Activated naive CD4-positive, alpha-beta T cell treated with anti-CD3 and anti-CD28 coated beads, Interleukin-2, amount 50 U/mL, for 72 hours (primary cell): ENCODE measurements around the gene PUM1. TPM values are rescaled to one million over a fixed set of nuclear protein-coding genes. Genes with fewer than 3 reads are reported as not detected.

ENCODE experiments used
- ATAC-seq, 2 donors: fragments of 150-1000 bp; cut with Tn5 transposase; 2 replicates each; pipeline ENCODE4 v1.10.0; 2021; ENCODE audit warnings: mild to moderate bottlenecking in 2 of 2, moderate library complexity in 2 of 2
- DNase-seq, 2 donors: peaks; one replicate each; pipeline ENCODE4 v3.0.0; 2021 to 2022; ENCODE audit warnings: low spot score in 2 of 2
- H3K27ac Mint-ChIP-seq, 2 donors: one replicate each; pipeline ENCODE4 v1.8.0; 2022; ENCODE audit warnings: mild to moderate bottlenecking in 2 of 2, mixed read lengths in 2 of 2
- H3K36me3 Mint-ChIP-seq, 2 donors: one replicate each; pipeline ENCODE4 v1.8.0; 2022; ENCODE audit warnings: mixed read lengths in 2 of 2
- H3K9me3 Mint-ChIP-seq, 2 donors: one replicate each; pipeline ENCODE4 v1.8.0; 2022; ENCODE audit warnings: mixed read lengths in 2 of 2
- total RNA-seq, 2 donors: library from RNA; stranded (reverse); gene quantifications; one replicate each; pipeline ENCODE4 v1.2.3, GENCODE V29; 2022

Gene PUM1
- total RNA-seq, 2 donors from 2014 or later = 107 to 118 TPM

DNA sequence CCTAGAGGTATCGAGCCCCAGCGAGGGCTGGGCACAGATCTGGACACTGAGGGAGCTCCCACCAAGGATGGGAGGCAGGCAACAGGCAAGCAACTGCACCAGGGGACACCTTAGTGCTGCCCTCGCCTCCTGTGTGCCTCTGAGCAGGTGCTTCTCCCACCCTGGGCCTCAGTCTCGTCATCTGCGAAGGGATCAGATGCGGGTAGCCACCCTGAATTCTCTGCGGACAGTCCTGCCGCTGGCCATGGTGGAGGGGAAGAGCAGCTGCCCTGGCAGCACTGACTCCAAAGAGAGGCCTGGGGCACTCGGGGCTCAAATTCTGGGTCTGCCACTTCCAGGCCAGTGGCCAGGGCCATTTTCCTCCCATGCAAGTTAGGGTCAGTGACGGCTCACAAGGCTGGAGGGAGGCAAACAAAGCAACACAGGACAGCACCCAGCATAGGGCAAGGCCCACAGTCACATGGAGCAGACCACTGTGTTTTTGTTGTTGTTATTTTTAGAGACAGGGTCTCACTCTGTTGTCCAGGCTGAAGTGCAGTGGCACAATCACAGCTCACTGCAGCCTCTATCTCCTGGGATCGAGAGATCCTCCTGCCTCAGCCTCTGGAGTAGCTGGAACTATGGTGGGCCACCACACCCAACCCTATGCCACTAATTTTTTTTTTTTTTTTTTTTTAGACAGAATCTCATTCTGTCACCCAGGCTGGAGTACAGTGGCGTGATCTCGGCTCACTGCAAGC lies 149.9 kb downstream of the PUM1 start:
- DNase-seq (no peak), ATAC-seq (no peak)
- H3K27ac Mint-ChIP-seq = no peak overlapping the region
- H3K36me3 Mint-ChIP-seq = no peaks in the 10 kb centered on the region
- H3K9me3 Mint-ChIP-seq = no peaks in the 10 kb centered on the region

DNA sequence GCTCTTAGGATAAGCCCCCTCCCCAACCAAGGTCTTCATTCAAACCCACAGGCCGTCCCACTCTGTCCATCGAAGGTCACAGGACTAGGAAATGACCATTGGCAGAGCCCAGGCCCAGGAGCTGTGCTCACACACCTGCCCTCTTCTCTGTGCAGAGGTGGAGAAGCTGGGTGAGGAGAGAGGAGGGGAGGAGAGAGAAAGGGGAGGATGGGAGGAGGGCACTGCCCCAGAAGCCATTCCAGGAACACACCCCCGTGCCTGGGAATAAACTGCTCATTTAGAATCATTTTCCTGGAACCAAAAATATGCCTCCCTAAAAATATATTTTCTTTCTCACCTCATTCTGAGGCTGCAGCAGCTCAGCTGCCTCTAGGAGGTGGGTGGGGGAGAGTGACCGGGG lies 150.6 kb downstream of the PUM1 start:
- no peaks in the 10 kb centered on the region for H3K36me3 Mint-ChIP-seq
- no peak for ATAC-seq
- DNase-seq = no peak
- no peak overlapping the region for H3K27ac Mint-ChIP-seq
- no peaks in the 10 kb centered on the region for H3K9me3 Mint-ChIP-seq

- Mint-ChIP-seq H3K9me3 (no peaks in the 10 kb centered on the region), H3K36me3 (peaks cover 0 to 2% of the 10 kb centered on the region in 2 donors), H3K27ac (peak overlapping the region in 1 of 2 donors; percentile 18)
- DNase-seq (no peak), ATAC-seq (no peak)
These were observed 151.0 kb downstream of the PUM1 start for GRCh38 chr1:30914587-30914922.

- Mint-ChIP-seq H3K9me3 (no peaks in the 10 kb centered on the region), H3K36me3 (peaks cover 0 to 8% of the 10 kb centered on the region in 2 donors), H3K27ac (no peak overlapping the region)
- DNase-seq (no peak), ATAC-seq (no peak)
These were observed 152.4 kb downstream of the PUM1 start for GRCh38 chr1:30912913-30913652.

- ATAC-seq (no peak), DNase-seq (no peak)
- peaks cover 5 to 8% of the 10 kb centered on the region in 2 donors for H3K36me3 Mint-ChIP-seq
- no peaks in the 10 kb centered on the region for H3K9me3 Mint-ChIP-seq
- no peak overlapping the region for H3K27ac Mint-ChIP-seq
These were observed 153.3 kb downstream of the PUM1 start for GRCh38 chr1:30912224-30912623.

- ATAC-seq = peak; percentile 57 to 66
- peak in 1 of 2 donors; percentile 65 for DNase-seq
- no peak overlapping the region for H3K27ac Mint-ChIP-seq
- H3K36me3 Mint-ChIP-seq = peaks cover 6 to 8% of the 10 kb centered on the region in 2 donors
- H3K9me3 Mint-ChIP-seq = no peaks in the 10 kb centered on the region
These were observed 154.2 kb downstream of the PUM1 start for GRCh38 chr1:30911059-30911954.

DNA sequence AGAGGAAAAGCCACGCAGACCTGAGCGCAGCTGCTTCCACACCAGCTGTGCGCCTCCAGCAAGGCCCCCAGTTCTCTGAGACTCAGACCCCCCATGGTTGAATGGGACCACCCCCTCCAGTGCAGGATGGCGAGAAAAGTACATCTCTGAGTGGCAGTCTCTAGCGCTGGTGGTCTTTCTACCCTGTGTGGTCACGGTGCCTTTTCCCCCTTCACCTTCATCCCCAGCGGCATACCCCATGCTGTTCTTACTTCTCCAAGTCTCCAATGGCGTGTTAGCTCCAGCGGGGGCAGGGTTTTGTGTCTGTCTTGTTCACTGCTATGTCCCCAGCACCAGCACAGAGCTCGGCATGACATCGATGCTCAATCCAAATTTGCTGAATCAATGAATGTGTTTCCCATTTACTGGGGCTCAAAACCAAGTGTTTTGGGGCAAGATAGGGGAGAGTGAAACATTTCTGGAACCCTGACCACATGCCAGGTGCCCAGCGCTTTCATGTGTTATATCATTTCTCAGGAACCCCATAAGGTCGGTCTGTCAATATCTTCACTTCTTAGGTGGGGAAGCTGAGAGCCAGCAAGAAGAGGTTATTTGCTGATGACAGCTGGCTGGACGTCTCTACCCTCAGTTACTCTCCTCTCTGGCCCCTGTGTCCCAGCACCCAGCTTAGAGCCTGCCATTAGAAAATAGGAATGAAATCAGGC lies 156.0 kb downstream of the PUM1 start:
- Mint-ChIP-seq H3K27ac (no peak overlapping the region), H3K36me3 (peaks cover 6 to 8% of the 10 kb centered on the region in 2 donors), H3K9me3 (no peaks in the 10 kb centered on the region)
- ATAC-seq (no peak), DNase-seq (no peak)

- ATAC-seq = peak; percentile 62 to 73
- DNase-seq = no peak
- no peaks in the 10 kb centered on the region for H3K9me3 Mint-ChIP-seq
- H3K27ac Mint-ChIP-seq = no peak within 1 kb of the TSS
- H3K36me3 Mint-ChIP-seq = peaks cover 6 to 8% of the 10 kb centered on the region in 2 donors
These were observed 156.7 kb downstream of the PUM1 start, which contains the start of gene SDC3 for GRCh38 chr1:30908696-30909364. SDC3 (minus strand) TSS chr1:30908758; CDS start chr1:30908586, 172 bp downstream.

DNA sequence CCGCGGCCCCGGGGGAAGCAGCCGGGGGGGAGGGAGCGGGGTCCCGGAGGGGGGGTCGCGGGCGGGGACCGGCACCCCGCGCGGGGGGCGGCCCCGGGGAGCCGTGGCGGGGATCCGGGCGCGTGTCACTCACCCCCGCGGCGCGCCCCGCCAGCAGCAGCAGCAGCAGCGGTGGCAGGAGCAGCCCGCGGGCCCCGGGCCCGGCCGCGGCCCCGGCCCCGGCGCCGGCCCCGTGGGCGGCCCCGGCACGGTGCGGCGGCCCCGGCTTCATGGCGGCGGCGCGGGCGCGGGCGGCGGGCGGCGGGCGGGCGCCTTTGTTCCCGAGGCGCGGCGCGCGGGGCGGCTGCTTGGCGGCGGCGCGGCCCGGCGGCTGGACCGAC lies 157.2 kb downstream of the PUM1 start:
- ATAC-seq = no peak
- no peaks in the 10 kb centered on the region for H3K9me3 Mint-ChIP-seq
- no peak overlapping the region for H3K27ac Mint-ChIP-seq
- H3K36me3 Mint-ChIP-seq = peaks cover 6 to 8% of the 10 kb centered on the region in 2 donors
- DNase-seq = no peak

DNA sequence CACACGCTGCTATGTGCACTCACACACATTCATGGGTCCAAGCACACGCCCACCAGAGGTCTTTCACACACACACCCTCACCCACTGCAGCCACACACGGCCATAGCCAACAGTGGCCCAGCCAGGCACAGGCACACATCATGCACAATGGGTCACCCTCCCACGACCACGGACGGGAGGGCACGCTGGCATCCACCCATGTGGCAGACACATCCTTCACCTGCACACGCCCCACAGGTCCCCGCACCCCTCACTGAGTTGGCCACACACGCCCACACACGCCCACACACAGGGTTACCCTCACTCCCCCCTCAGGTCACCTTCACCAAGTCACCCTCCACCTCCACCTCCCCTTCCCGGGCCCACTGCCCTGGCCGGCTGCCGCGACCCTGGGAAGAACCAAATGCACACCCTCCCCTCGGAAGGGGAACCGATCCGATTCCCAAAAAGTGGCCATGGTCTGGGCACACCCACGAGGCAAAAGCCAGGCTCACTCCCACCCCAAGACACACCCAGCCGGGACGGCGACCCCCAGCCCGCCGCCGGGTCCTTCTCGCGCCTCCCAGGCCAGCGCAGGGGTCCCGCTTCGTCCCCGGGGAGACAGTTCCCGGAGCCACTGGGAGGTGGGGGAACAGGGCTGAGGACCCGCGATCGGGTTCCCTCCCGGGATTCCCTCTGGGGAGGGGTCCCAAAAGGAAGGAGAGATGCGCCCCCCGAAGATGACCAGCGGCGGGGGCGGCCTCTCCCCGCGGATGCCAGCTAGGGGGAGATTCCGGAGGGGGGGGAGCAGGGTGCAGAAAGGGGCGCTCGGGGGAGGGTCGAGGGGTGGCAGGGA lies 157.8 kb downstream of the PUM1 start:
- DNase-seq = no peak
- no peak for ATAC-seq
- Mint-ChIP-seq H3K27ac (no peak overlapping the region), H3K36me3 (peaks cover 6 to 8% of the 10 kb centered on the region in 2 donors), H3K9me3 (no peaks in the 10 kb centered on the region)

- ATAC-seq (no peak), DNase-seq (no peak)
- Mint-ChIP-seq H3K9me3 (no peaks in the 10 kb centered on the region), H3K36me3 (peaks cover 6 to 8% of the 10 kb centered on the region in 2 donors), H3K27ac (no peak overlapping the region)
These were observed 158.7 kb downstream of the PUM1 start for GRCh38 chr1:30906631-30907441.

DNA sequence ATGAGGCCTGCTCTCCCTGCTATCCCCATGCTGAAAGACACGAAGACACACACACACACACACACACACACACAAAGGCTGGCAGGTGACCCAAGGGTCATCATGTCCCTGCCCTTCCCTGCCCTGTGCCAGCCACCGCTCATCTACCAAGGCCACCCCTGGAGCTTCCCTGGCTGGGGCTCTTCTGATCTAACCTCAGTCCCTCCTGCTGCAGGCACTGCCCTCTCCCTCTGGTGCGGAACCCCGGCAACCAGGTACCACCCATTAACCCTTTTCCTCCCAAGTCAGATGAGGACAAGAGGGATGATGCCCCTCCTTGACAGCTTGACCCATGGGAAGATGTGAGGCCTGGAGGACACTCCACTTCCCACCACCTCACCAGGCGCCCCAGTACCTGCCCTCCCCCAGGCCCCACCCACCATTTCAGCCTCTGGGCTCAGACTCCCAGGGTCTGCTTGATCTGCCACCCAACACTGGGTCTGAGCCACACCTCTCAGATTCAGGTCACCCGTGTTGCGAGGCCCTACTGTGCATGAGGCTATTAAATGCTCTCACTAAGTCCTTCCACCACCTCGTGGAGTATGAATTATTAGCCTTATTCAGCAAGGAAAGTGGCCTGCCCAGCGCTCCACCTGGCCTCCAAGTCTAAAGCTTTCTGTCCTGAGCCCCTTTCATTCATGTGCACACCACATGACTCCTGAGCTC lies 159.4 kb downstream of the PUM1 start:
- Mint-ChIP-seq H3K9me3 (no peaks in the 10 kb centered on the region), H3K36me3 (peaks cover 6 to 8% of the 10 kb centered on the region in 2 donors), H3K27ac (no peak overlapping the region)
- ATAC-seq (no peak), DNase-seq (no peak)

DNA sequence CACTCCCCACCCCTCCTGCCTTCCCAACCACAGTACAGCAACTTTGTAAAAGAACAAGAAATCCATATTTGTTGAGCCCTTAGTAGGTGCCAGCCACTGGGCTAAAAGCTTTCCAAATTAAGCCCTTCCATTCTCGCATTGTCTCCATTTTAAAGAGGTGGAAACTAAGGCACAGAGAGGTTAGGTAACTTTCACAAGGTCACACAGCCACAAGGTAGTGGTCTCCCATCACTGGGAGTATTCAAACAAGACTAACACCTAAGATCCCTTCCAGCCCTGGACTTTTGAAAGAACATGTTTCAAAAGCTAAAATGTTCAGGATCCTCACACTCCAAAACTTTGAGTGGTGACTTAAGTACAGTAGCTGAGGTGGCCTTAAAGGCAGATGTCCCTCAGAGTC lies 160.1 kb downstream of the PUM1 start:
- Mint-ChIP-seq H3K9me3 (no peaks in the 10 kb centered on the region), H3K27ac (no peak overlapping the region), H3K36me3 (peaks cover 6 to 8% of the 10 kb centered on the region in 2 donors)
- ATAC-seq (no peak), DNase-seq (no peak)

- H3K9me3 Mint-ChIP-seq = no peaks in the 10 kb centered on the region
- peaks cover 6 to 8% of the 10 kb centered on the region in 2 donors for H3K36me3 Mint-ChIP-seq
- DNase-seq = no peak
These were observed 160.6 kb downstream of the PUM1 start for GRCh38 chr1:30904962-30905335.

More at GRCh38 chr1:30904962-30905335, 160.6 kb downstream of the PUM1 start:
- ATAC-seq = no peak
- H3K27ac Mint-ChIP-seq = no peak overlapping the region
